Globus pallidus (tissue), 1 donor: ENCODE measurements around the gene ZBTB8B.

Source experiments
- DNase-seq: peaks from one replicate; pipeline ENCODE4 v3.0.0-alpha.2; 2015; ENCODE audit warnings: low spot score

The ZBTB8B gene

DNA sequence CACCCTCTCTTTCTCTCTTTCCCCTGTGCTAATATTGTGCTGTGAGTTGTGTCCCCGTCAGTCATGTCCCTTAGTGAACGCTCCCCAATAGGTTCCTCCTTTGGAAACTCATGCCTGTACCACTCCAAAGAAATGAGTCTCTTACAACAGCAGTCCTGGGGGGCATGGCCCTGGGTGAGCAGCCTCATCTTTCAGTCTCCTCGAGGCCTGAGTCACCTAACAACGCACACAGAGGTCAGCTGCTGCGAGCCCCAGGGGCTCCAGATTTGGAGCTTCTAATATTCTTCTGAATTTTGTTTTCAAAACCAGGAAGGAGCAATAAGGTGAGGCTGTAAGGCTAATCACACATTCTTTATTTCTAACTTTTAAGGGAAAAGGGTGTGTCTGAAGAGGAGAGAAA lies 43.9 kb downstream of the ZBTB8B start:
- DNase-seq: no peak

- DNase-seq: no peak
Measured at GRCh38 chr1:32509939-32510338, 45.1 kb downstream of the ZBTB8B start.
